GM23338 (cell line): ENCODE data around the gene PLCL1. TPM values are rescaled to one million over a fixed set of nuclear protein-coding genes. Genes with fewer than 3 reads are reported as not detected.

ENCODE experiments used
- ATAC-seq: fragments of 200-7000 bp; cut with Tn5 transposase; 3 replicates; pipeline ENCODE4 v1.9.1; 2020
- DNase-seq: peaks from one replicate; pipeline ENCODE4 v3.0.0-alpha.2; 2015; ENCODE audit warnings: low spot score
- H2AFZ ChIP-seq: fragments of 200-600 bp; sonication (generic); 2 replicates; pipeline ENCODE4 v1.8.0; 2016; ENCODE audit warnings: antibody characterized with exemption, mild to moderate bottlenecking, moderate library complexity
- H3F3A ChIP-seq: fragments of 200-600 bp; sonication (generic); replicated peaks from 2 replicates; pipeline ENCODE4 v1.8.0; 2017; ENCODE audit warnings: antibody characterized with exemption, mixed run types, low read depth
- H3K27ac ChIP-seq: fragments of 200-600 bp; sonication (generic); 2 replicates; pipeline ENCODE4 v1.6.1; 2016; ENCODE audit warnings: low read depth
- H3K27me3 ChIP-seq: fragments of 200-600 bp; sonication (generic); 2 replicates; pipeline ENCODE4 v1.8.0; 2016; ENCODE audit warnings: mild to moderate bottlenecking, mixed run types, moderate library complexity; ENCODE audit not compliant: insufficient read depth
- H3K36me3 ChIP-seq: fragments of 200-600 bp; sonication (generic); 2 replicates; pipeline ENCODE4 v1.8.0; 2016; ENCODE audit warnings: mild to moderate bottlenecking; ENCODE audit not compliant: insufficient read depth
- H3K4me1 ChIP-seq: fragments of 200-600 bp; sonication (generic); 2 replicates; pipeline ENCODE4 v1.8.0; 2016; ENCODE audit warnings: mild to moderate bottlenecking, moderate library complexity; ENCODE audit not compliant: insufficient read depth
- H3K4me2 ChIP-seq: fragments of 200-600 bp; sonication (generic); 2 replicates; pipeline ENCODE4 v1.7.1; 2017; ENCODE audit warnings: mixed run types
- H3K4me3 ChIP-seq: fragments of 200-600 bp; sonication (generic); 2 replicates; pipeline ENCODE4 v1.6.1; 2016; ENCODE audit warnings: mixed run types
- H3K79me2 ChIP-seq: fragments of 200-600 bp; sonication (generic); replicated peaks from 2 replicates; pipeline ENCODE4 v1.8.0; 2017; ENCODE audit warnings: mild to moderate bottlenecking; ENCODE audit not compliant: insufficient read depth
- H3K9me2 ChIP-seq: fragments of 200-600 bp; sonication (generic); 2 replicates; pipeline ENCODE4 v1.8.0; 2017; ENCODE audit not compliant: insufficient read depth
- H4K20me1 ChIP-seq: fragments of 200-600 bp; sonication (generic); replicated peaks from 2 replicates; pipeline ENCODE4 v1.8.0; 2017; ENCODE audit warnings: mild to moderate bottlenecking; ENCODE audit not compliant: insufficient read depth
- H3K27ac Mint-ChIP-seq: 2 replicates; pipeline ENCODE4 v1.8.0; 2020; ENCODE audit warnings: inconsistent platforms, mild to moderate bottlenecking, moderate library complexity, mixed read lengths
- H3K27me3 Mint-ChIP-seq: 3 replicates; pipeline ENCODE4 v1.8.0; 2022; ENCODE audit warnings: low read depth, mild to moderate bottlenecking, moderate library complexity, mixed read lengths, inconsistent platforms; ENCODE audit not compliant: insufficient read depth, poor library complexity
- H3K36me3 Mint-ChIP-seq: 3 replicates; pipeline ENCODE4 v1.8.0; 2021; ENCODE audit warnings: low read depth, mild to moderate bottlenecking, inconsistent platforms, moderate library complexity, mixed read lengths
- H3K4me1 Mint-ChIP-seq: 3 replicates; pipeline ENCODE4 v1.8.0; 2020; ENCODE audit warnings: mild to moderate bottlenecking, inconsistent platforms, mixed read lengths
- H3K4me3 Mint-ChIP-seq: 3 replicates; pipeline ENCODE4 v1.8.0; 2021; ENCODE audit warnings: moderate library complexity, mild to moderate bottlenecking, inconsistent platforms, mixed read lengths
- H3K9me3 Mint-ChIP-seq: 3 replicates; pipeline ENCODE4 v1.8.0; 2020; ENCODE audit warnings: moderate library complexity, mild to moderate bottlenecking, inconsistent platforms, mixed read lengths
- CREB1 ChIP-seq: fragments of 250-450 bp; sonication (Bioruptor Pico); IDR thresholded peaks from 2 replicates; pipeline ENCODE4 v1.5.0; 2020; ENCODE audit warnings: low read depth, mild to moderate bottlenecking, moderate library complexity
- EZH2 ChIP-seq: fragments of 200-600 bp; sonication (generic); IDR thresholded peaks from one replicate; pipeline ENCODE4 v1.8.0; 2017; ENCODE audit warnings: antibody characterized with exemption, mild to moderate bottlenecking, low read depth; ENCODE audit not compliant: unreplicated experiment
- EZH2phosphoT487 ChIP-seq: fragments of 200-600 bp; sonication (generic); IDR thresholded peaks from one replicate; pipeline ENCODE4 v1.8.1; 2018; ENCODE audit warnings: antibody characterized with exemption; ENCODE audit not compliant: unreplicated experiment
- JUNB ChIP-seq: IDR thresholded peaks from one replicate; pipeline ENCODE4 v1.6.1; 2016; ENCODE audit warnings: antibody characterized with exemption; ENCODE audit not compliant: unreplicated experiment
- NANOG ChIP-seq: IDR thresholded peaks from 2 replicates; pipeline ENCODE4 v1.6.1; 2016; ENCODE audit warnings: antibody characterized with exemption, borderline replicate concordance
- POLR2AphosphoS5 ChIP-seq: IDR thresholded peaks from 2 replicates; pipeline ENCODE4 v1.6.1; 2016; ENCODE audit warnings: antibody characterized with exemption, low read depth
- STAT1 ChIP-seq: IDR thresholded peaks from one replicate; pipeline ENCODE4 v1.6.1; 2016; ENCODE audit warnings: antibody characterized with exemption; ENCODE audit not compliant: unreplicated experiment
- ZNF331 ChIP-seq: fragments of 250-450 bp; sonication (Bioruptor Pico); IDR thresholded peaks from 2 replicates; pipeline ENCODE4 v1.5.0; 2020; ENCODE audit warnings: low read depth, mild to moderate bottlenecking, moderate library complexity
- polyA plus RNA-seq: library from polyadenylated mRNA; unstranded; fragments of >200 nt; fragmentation: Nextera tagmentation; extraction: Ambion mirVana; gene quantifications from 2 replicates; pipeline ENCODE4 v1.2.1, GENCODE V29; 2016
- total RNA-seq: library from RNA; depleted of rRNA; stranded (reverse); fragments of >200 nt; shearing (Covaris generic); gene quantifications from 2 replicates; pipeline ENCODE4 v1.2.3, GENCODE V29; 2014
- TF ChIP-seq, protein P1 (sequence below): IDR thresholded peaks from 2 replicates; pipeline ENCODE4 v1.6.1; 2016; ENCODE audit warnings: antibody characterized with exemption
- TF ChIP-seq, protein P2 (sequence below): fragments of 250-450 bp; sonication (Bioruptor Pico); IDR thresholded peaks from 2 replicates; pipeline ENCODE4 v1.5.0; 2020; ENCODE audit warnings: mild to moderate bottlenecking, moderate library complexity
- TF ChIP-seq, protein P3 (sequence below): IDR thresholded peaks from one replicate; pipeline ENCODE4 v1.6.1; 2018; ENCODE audit warnings: antibody characterized with exemption; ENCODE audit not compliant: unreplicated experiment
- TF ChIP-seq, protein P4 (sequence below), 2 experiments: fragments of 200-600 bp in 1 of 2; sonication (generic) in 1 of 2; conservative IDR thresholded peaks; 2 replicates each; pipeline versions ENCODE4 v1.5.1 to v1.6.1; 2016 to 2017; ENCODE audit warnings: antibody characterized with exemption in 2 of 2, low read depth in 2 of 2, mild to moderate bottlenecking in 2 of 2, moderate library complexity in 1 of 2

The PLCL1 gene
- total and polyA plus RNA-seq, 2 experiments from 2014 or later: not detected

DNA sequence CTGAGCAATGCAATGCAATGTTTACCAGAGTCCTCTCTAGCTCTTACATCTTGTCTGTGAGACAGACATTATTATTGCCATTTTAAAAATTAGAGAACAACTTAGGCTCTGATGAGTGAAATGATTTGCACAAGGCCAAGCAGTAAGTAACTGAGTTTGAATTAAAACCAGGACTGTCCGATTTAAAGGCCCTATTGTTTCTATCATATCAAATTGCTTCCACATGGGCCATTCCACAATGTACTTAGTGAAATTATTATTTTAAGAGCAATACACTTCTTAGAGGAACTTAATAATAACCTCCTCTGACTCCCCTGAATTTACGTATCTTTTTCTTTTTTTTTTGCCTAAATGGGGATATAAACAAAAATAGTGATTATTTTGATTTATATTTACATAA lies 64.6 kb downstream of the PLCL1 start:
- Histone ChIP-seq H4K20me1 (no peaks in the 10 kb centered on the region), H3K4me2 (no peak overlapping the region)

More for the DNA sequence above, 64.6 kb downstream of the PLCL1 start:
- Mint-ChIP-seq H3K9me3 (no peaks in the 10 kb centered on the region), H3K27ac (no peak overlapping the region), H3K4me1 (peaks cover 15% of the 10 kb centered on the region), H3K4me3 (no peak overlapping the region), H3K36me3 (no peaks in the 10 kb centered on the region), H3K27me3 (no peaks in the 10 kb centered on the region)
- TF ChIP-seq, protein P1, sequence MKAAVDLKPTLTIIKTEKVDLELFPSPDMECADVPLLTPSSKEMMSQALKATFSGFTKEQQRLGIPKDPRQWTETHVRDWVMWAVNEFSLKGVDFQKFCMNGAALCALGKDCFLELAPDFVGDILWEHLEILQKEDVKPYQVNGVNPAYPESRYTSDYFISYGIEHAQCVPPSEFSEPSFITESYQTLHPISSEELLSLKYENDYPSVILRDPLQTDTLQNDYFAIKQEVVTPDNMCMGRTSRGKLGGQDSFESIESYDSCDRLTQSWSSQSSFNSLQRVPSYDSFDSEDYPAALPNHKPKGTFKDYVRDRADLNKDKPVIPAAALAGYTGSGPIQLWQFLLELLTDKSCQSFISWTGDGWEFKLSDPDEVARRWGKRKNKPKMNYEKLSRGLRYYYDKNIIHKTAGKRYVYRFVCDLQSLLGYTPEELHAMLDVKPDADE: no peak
- TF ChIP-seq, protein P2, sequence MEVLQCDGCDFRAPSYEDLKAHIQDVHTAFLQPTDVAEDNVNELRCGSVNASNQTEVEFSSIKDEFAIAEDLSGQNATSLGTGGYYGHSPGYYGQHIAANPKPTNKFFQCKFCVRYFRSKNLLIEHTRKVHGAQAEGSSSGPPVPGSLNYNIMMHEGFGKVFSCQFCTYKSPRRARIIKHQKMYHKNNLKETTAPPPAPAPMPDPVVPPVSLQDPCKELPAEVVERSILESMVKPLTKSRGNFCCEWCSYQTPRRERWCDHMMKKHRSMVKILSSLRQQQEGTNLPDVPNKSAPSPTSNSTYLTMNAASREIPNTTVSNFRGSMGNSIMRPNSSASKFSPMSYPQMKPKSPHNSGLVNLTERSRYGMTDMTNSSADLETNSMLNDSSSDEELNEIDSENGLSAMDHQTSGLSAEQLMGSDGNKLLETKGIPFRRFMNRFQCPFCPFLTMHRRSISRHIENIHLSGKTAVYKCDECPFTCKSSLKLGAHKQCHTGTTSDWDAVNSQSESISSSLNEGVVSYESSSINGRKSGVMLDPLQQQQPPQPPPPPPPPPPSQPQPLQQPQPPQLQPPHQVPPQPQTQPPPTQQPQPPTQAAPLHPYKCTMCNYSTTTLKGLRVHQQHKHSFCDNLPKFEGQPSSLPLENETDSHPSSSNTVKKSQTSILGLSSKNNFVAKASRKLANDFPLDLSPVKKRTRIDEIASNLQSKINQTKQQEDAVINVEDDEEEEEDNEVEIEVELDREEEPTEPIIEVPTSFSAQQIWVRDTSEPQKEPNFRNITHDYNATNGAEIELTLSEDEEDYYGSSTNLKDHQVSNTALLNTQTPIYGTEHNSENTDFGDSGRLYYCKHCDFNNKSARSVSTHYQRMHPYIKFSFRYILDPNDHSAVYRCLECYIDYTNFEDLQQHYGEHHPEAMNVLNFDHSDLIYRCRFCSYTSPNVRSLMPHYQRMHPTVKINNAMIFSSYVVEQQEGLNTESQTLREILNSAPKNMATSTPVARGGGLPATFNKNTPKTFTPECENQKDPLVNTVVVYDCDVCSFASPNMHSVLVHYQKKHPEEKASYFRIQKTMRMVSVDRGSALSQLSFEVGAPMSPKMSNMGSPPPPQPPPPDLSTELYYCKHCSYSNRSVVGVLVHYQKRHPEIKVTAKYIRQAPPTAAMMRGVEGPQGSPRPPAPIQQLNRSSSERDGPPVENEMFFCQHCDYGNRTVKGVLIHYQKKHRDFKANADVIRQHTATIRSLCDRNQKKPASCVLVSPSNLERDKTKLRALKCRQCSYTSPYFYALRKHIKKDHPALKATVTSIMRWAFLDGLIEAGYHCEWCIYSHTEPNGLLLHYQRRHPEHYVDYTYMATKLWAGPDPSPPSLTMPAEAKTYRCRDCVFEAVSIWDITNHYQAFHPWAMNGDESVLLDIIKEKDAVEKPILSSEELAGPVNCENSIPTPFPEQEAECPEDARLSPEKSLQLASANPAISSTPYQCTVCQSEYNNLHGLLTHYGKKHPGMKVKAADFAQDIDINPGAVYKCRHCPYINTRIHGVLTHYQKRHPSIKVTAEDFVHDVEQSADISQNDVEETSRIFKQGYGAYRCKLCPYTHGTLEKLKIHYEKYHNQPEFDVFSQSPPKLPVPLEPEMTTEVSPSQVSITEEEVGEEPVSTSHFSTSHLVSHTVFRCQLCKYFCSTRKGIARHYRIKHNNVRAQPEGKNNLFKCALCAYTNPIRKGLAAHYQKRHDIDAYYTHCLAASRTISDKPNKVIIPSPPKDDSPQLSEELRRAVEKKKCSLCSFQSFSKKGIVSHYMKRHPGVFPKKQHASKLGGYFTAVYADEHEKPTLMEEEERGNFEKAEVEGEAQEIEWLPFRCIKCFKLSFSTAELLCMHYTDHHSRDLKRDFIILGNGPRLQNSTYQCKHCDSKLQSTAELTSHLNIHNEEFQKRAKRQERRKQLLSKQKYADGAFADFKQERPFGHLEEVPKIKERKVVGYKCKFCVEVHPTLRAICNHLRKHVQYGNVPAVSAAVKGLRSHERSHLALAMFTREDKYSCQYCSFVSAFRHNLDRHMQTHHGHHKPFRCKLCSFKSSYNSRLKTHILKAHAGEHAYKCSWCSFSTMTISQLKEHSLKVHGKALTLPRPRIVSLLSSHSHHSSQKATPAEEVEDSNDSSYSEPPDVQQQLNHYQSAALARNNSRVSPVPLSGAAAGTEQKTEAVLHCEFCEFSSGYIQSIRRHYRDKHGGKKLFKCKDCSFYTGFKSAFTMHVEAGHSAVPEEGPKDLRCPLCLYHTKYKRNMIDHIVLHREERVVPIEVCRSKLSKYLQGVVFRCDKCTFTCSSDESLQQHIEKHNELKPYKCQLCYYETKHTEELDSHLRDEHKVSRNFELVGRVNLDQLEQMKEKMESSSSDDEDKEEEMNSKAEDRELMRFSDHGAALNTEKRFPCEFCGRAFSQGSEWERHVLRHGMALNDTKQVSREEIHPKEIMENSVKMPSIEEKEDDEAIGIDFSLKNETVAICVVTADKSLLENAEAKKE (CRISPR knock-in tag): no peak
- TF ChIP-seq ZNF331 (no peak), CREB1 (no peak), JUNB (no peak), STAT1 (no peak), NANOG (no peak), EZH2phosphoT487 (no peak), POLR2AphosphoS5 (no peak), EZH2 (no peak)
- TF ChIP-seq, protein P3, sequence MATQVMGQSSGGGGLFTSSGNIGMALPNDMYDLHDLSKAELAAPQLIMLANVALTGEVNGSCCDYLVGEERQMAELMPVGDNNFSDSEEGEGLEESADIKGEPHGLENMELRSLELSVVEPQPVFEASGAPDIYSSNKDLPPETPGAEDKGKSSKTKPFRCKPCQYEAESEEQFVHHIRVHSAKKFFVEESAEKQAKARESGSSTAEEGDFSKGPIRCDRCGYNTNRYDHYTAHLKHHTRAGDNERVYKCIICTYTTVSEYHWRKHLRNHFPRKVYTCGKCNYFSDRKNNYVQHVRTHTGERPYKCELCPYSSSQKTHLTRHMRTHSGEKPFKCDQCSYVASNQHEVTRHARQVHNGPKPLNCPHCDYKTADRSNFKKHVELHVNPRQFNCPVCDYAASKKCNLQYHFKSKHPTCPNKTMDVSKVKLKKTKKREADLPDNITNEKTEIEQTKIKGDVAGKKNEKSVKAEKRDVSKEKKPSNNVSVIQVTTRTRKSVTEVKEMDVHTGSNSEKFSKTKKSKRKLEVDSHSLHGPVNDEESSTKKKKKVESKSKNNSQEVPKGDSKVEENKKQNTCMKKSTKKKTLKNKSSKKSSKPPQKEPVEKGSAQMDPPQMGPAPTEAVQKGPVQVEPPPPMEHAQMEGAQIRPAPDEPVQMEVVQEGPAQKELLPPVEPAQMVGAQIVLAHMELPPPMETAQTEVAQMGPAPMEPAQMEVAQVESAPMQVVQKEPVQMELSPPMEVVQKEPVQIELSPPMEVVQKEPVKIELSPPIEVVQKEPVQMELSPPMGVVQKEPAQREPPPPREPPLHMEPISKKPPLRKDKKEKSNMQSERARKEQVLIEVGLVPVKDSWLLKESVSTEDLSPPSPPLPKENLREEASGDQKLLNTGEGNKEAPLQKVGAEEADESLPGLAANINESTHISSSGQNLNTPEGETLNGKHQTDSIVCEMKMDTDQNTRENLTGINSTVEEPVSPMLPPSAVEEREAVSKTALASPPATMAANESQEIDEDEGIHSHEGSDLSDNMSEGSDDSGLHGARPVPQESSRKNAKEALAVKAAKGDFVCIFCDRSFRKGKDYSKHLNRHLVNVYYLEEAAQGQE: no peak
- TF ChIP-seq, protein P4, sequence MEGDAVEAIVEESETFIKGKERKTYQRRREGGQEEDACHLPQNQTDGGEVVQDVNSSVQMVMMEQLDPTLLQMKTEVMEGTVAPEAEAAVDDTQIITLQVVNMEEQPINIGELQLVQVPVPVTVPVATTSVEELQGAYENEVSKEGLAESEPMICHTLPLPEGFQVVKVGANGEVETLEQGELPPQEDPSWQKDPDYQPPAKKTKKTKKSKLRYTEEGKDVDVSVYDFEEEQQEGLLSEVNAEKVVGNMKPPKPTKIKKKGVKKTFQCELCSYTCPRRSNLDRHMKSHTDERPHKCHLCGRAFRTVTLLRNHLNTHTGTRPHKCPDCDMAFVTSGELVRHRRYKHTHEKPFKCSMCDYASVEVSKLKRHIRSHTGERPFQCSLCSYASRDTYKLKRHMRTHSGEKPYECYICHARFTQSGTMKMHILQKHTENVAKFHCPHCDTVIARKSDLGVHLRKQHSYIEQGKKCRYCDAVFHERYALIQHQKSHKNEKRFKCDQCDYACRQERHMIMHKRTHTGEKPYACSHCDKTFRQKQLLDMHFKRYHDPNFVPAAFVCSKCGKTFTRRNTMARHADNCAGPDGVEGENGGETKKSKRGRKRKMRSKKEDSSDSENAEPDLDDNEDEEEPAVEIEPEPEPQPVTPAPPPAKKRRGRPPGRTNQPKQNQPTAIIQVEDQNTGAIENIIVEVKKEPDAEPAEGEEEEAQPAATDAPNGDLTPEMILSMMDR (conservative IDR thresholded peaks at IDR 0.05; ENCODE audit: low read depth in 2 of 2): no peak
- Histone ChIP-seq H3K4me1 (peaks cover 11% of the 10 kb centered on the region; the same call in 1 of the 2 replicates), H3K9me2 (no peaks in the 10 kb centered on the region), H3K27me3 (no peaks in the 10 kb centered on the region), H3F3A (no peaks in the 10 kb centered on the region), H3K79me2 (no peaks in the 10 kb centered on the region), H3K4me3 (no peak overlapping the region), H3K27ac (no peak overlapping the region), H2AFZ (no peak overlapping the region), H3K36me3 (no peaks in the 10 kb centered on the region)
- DNase-seq (no peak), ATAC-seq (no peak)
